ENCODE data around the gene CACHD1.

Gene CACHD1

GRCh38 chr1:64476251-64476952, 6.5 kb downstream of the CACHD1 start:
- TF ChIP-seq CTCF (IDR thresholded peaks at IDR 0.05; ENCODE audit: control extremely low read depth, extremely low read depth, low read depth, missing control alignments), result no peak
- POLR2A ChIA-PET, result no interaction called here
- CTCF ChIA-PET, result interaction anchor here (1.1 to 1.2 kb wide), 2 partner anchors 9 to 14 kb away, joined by 3 read pairs; no protein-coding TSS in a partner anchor
- no peak for DNase-seq (ENCODE audit: extremely low spot score)

GRCh38 chr1:64478594-64479470, 8.9 kb downstream of the CACHD1 start:
- DNase-seq (ENCODE audit: extremely low spot score), result no peak
- TF ChIP-seq CTCF (IDR thresholded peaks at IDR 0.05; ENCODE audit: control extremely low read depth, extremely low read depth, low read depth, missing control alignments), result no peak
- CTCF ChIA-PET, result interaction anchor here (1.1 kb wide), 1 partner anchor 10 kb away, joined by 3 read pairs; no protein-coding TSS in a partner anchor
- POLR2A ChIA-PET, result no interaction called here

GRCh38 chr1:64479874-64480273, 9.9 kb downstream of the CACHD1 start:
- POLR2A ChIA-PET, result no interaction called here
- DNase-seq (ENCODE audit: extremely low spot score), result no peak
- CTCF ChIA-PET, result no interaction called here
- no peak for TF ChIP-seq CTCF (IDR thresholded peaks at IDR 0.05; ENCODE audit: control extremely low read depth, extremely low read depth, low read depth, missing control alignments)

- TF ChIP-seq CTCF (IDR thresholded peaks at IDR 0.05; ENCODE audit: control extremely low read depth, extremely low read depth, low read depth, missing control alignments), result no peak
- POLR2A ChIA-PET, result no interaction called here
- no peak for DNase-seq (ENCODE audit: extremely low spot score)
- CTCF ChIA-PET, result no interaction called here
These were observed 11.3 kb downstream of the CACHD1 start for GRCh38 chr1:64480999-64481772.

- DNase-seq (ENCODE audit: extremely low spot score), result no peak
- no peak for TF ChIP-seq CTCF (IDR thresholded peaks at IDR 0.05; ENCODE audit: control extremely low read depth, extremely low read depth, low read depth, missing control alignments)
- ChIA-PET POLR2A (no interaction called here), CTCF (no interaction called here)
These were observed 12.2 kb downstream of the CACHD1 start for GRCh38 chr1:64482128-64482527.

- ChIA-PET POLR2A (no interaction called here), CTCF (no interaction called here)
- TF ChIP-seq CTCF (IDR thresholded peaks at IDR 0.05; ENCODE audit: control extremely low read depth, extremely low read depth, low read depth, missing control alignments), result no peak
- DNase-seq (ENCODE audit: extremely low spot score), result no peak
These were observed 12.8 kb downstream of the CACHD1 start for GRCh38 chr1:64482720-64483119.
